Muscle layer of colon (tissue), 2 donors: ENCODE data around the gene RET.
"Not testable (repeated sequence)": the region's sequence is repeated elsewhere in the genome, so short reads cannot be mapped to it uniquely, and the experiment has no call there.

Source experiments
- H3K27ac ChIP-seq: one replicate; pipeline ENCODE4 v1.7.0; 2013; ENCODE audit warnings: low read depth, mild to moderate bottlenecking, low read length, moderate library complexity
- H3K27me3 ChIP-seq, 2 donors: one replicate each; pipeline ENCODE4 v1.7.0; 2013; ENCODE audit warnings: low read length in 2 of 2, mild to moderate bottlenecking in 2 of 2; ENCODE audit not compliant: insufficient read depth in 2 of 2, control insufficient read depth in 1 of 2
- H3K36me3 ChIP-seq: one replicate; pipeline ENCODE4 v1.7.0; 2013; ENCODE audit warnings: mild to moderate bottlenecking, low read length; ENCODE audit not compliant: insufficient read depth
- H3K4me1 ChIP-seq: one replicate; pipeline ENCODE4 v1.7.0; 2013; ENCODE audit warnings: mild to moderate bottlenecking, low read length; ENCODE audit not compliant: insufficient read depth
- H3K4me3 ChIP-seq, 2 donors: one replicate each; pipeline ENCODE4 v1.7.0; 2013; ENCODE audit warnings: low read length in 2 of 2, low read depth in 1 of 2, mild to moderate bottlenecking in 1 of 2, moderate library complexity in 1 of 2
- H3K9ac ChIP-seq: one replicate; pipeline ENCODE4 v1.7.0; 2013; ENCODE audit warnings: low read length
- H3K9me3 ChIP-seq: one replicate; pipeline ENCODE4 v1.7.0; 2013; ENCODE audit warnings: mild to moderate bottlenecking, low read length
- donor health status: abdominal sarcoma.
- donor health status: Adenocarcinoma of cecum.

The RET gene

DNA sequence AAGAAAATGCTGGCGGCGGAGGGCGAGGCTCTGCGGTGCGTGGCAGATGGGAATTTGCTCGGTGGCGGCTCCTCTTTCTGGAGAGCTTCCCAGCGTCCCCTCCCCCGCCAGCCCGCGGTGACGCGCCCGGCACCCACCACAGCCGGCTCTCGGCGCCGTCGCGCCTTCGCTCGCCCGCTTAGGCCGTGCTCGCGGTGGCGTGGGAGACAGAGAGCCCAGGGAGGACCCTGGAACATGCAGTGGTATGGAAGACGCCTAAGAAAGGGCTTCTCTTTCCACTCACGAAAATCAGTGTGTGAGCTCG is 60.8 kb downstream of the RET start:
- Histone ChIP-seq H3K4me1 (peaks cover 4% of the 10 kb centered on the region), H3K9ac (peak overlapping the region; percentile 75), H3K4me3 (peak overlapping the region; percentile 76 to 82), H3K9me3 (no peaks in the 10 kb centered on the region), H3K27me3 (no peaks in the 10 kb centered on the region), H3K27ac (peak overlapping the region; percentile 94), H3K36me3 (no peaks in the 10 kb centered on the region)

DNA sequence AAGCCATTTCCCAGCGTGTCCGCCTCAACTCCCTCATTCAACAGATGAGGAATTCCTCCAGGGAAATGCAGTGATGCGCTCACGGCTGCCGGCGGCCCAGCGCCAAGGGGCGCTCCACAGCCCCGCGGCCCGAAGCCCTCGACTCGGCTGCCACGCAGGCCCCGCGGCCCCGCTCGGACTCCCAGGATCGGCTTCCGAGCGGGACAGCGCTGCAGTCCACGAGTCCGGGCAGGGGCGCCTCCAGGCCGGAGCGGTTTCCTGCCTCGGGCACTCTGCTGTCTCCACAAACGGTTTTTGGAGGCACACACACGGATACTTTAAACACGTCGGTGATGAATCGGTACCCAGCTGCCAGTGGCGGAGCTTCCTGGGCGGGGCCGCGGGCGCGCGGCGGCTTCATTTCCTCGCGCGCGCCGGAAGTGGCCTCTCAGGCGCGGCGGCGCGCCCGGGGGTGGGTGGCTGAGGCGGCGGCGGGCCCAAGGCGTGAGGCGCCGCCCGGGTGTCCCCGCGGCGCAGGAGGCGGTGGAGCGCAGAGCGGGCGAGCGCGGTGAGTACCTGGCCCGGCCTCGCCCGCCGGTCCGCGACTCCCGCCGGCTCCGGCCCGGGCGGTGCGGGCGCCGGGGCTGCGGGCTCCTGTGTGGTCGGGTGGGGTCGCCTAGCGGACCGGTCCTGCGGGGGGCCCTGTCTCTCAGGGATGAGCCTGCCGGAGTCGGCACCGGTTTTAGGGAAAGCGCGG is 61.3 kb downstream of the RET start, which contains the start of gene CSGALNACT2:
CSGALNACT2 (plus strand) TSS at position 425 of the 736 bp plus-strand sequence. CDS start 16,705 bp downstream, outside the sequence.
- peak within 1 kb of the TSS; percentile 75 for H3K9ac ChIP-seq
- H3K27ac ChIP-seq, result peak within 1 kb of the TSS; percentile 94
- H3K27me3 ChIP-seq, result no peaks in the 10 kb centered on the region
- H3K4me1 ChIP-seq, result peaks cover 4% of the 10 kb centered on the region
- no peaks in the 10 kb centered on the region for H3K9me3 ChIP-seq
- no peaks in the 10 kb centered on the region for H3K36me3 ChIP-seq
- peak within 1 kb of the TSS; percentile 76 to 82 for H3K4me3 ChIP-seq

DNA sequence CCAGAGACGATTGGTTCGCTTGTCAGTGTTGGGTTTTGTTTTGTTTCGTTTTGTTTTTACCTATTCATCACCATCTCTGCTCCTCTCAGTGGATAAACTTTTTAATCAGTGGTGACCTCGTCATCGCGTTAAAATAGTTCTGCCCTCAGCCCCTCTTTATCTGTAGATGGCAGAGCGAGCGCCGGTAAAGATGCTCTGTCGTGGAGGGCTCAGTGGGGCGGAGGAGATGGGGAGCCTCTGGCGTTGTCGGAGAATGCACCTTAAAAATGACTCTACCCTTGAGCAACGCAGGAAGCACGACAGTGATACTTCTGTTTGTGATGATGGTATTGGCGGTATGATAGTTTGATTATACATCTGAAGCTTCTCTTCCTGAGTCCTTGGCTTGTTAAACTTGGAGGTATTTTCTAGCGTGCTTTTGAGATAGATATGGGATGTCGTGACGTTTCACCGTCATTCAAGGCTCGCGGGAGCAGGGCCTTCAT is 61.9 kb downstream of the RET start:
- no peaks in the 10 kb centered on the region for H3K9me3 ChIP-seq
- peaks cover 4% of the 10 kb centered on the region for H3K4me1 ChIP-seq
- peak overlapping the region; percentile 76 to 82 for H3K4me3 ChIP-seq
- peak overlapping the region; percentile 80 for H3K27ac ChIP-seq
- H3K9ac ChIP-seq, result peak overlapping the region; percentile 49
- H3K27me3 ChIP-seq, result no peaks in the 10 kb centered on the region
- no peaks in the 10 kb centered on the region for H3K36me3 ChIP-seq

DNA sequence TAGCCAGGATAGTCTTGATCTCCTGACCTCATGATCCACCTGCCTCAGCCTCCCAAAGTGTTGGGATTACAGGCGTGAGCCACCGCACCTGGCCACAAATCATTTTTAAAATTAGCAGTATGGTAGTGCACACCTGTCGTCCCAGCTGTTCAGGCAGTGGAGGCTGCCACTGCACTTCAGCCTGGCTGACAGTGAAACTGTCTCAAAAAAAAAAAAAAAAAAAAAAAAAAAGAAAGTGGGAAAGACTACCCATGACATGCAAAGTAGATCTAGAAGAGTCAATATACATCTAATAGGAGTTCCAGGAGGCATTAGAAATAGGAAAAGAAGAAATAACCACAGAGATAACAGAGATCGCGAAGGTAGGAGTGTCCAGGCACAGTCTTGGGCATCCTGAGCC is 64.6 kb downstream of the RET start:
- Histone ChIP-seq H3K9me3 (no peaks in the 10 kb centered on the region), H3K27me3 (no peaks in the 10 kb centered on the region), H3K27ac (no peak overlapping the region), H3K9ac (no peak overlapping the region), H3K4me1 (peaks cover 4% of the 10 kb centered on the region), H3K36me3 (no peaks in the 10 kb centered on the region), H3K4me3 (no peak overlapping the region)

DNA sequence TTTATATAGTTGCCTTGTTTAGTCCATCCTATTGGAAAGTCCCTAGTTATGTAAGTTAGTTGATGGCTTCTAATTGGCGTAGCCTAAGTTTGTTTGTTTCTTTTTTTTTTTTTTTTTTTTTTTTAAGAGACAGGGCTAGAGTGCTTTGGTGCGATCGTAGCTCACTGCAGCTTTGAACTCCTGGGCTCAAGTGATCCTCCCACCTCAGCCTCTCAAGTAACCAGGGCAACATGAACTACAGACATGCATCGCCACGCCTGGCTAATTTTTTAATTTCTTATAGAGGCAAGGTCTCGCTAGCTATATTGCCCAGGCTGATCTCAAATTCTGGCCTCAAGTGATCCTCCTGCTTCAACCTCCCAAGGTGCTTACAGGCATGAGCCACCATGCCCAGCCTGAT is 68.4 kb downstream of the RET start:
- H3K27ac ChIP-seq, result no peak overlapping the region
- no peaks in the 10 kb centered on the region for H3K4me1 ChIP-seq
- H3K9me3 ChIP-seq, result no peaks in the 10 kb centered on the region

DNA sequence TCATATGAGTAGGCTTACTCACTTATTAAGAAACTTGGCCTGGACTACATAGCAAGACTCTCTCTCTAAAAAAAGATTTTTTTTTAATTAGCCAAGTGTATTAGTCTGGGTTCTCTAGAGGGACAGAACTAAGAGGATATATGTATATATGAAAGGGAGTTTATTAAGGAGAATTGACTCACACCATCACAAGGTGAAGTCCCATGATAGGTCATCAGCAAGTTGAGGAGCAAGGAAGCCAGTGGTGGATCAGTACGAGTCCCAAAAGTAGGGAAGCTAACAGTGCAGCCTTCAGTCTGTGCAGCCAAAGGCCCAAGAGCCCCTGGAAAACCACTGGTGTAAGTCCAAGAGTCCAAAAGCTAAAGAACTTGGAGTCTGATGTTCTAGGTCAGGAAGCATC is 69.1 kb downstream of the RET start:
- H3K27ac ChIP-seq, H3K36me3 ChIP-seq, H3K4me3 ChIP-seq, H3K9me3 ChIP-seq, H3K27me3 ChIP-seq, H3K4me1 ChIP-seq, H3K9ac ChIP-seq: not testable (repeated sequence)

More for the DNA sequence above, 68.4 kb downstream of the RET start:
- no peaks in the 10 kb centered on the region for H3K36me3 ChIP-seq
- H3K9ac ChIP-seq, result no peak overlapping the region
- H3K27me3 ChIP-seq, result no peaks in the 10 kb centered on the region
- H3K4me3 ChIP-seq, result no peak overlapping the region

DNA sequence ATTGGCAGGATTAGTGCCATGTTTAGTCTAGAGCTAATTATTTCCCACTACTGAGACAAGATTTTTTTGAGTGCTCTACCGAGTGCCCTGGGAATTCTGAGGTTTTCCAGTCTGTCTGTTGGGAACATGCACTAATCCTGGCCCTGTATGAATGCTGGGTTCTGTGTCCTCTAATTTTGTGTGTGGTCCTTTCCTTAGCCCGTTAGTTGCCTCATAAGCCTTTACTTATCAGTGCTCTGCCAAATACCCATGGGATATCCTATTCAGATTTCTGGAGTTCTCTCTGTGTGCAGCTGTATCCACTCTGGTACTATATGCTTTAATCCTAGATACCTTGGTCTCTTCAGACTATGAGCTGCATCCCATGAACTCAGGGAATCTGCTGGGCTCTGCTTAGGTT is 74.5 kb downstream of the RET start:
- Histone ChIP-seq H3K4me1 (peaks cover 8% of the 10 kb centered on the region), H3K4me3 (no peak overlapping the region), H3K36me3 (no peaks in the 10 kb centered on the region), H3K27me3 (no peaks in the 10 kb centered on the region), H3K9me3 (no peaks in the 10 kb centered on the region), H3K9ac (no peak overlapping the region), H3K27ac (no peak overlapping the region)

DNA sequence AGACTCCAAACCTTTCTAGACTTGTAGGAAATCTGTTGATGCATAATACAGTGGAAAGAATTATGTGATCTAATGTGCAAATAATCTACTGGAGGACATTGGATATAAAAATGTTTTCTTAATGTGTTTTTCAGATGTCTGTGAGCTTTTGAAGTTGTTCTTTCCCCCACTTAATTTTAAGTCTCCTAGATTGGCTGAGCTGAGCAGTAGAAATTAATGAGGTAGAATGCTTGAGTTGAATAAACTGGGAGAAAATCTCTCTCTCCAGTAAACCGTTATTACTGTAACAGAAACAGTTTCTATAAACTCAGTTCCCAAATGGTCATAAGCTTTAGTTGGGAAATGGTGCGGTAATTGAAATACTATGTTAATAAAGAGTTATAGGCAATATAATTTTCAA is 77.0 kb downstream of the RET start:
- Histone ChIP-seq H3K9me3 (no peaks in the 10 kb centered on the region), H3K4me1 (peaks cover 14% of the 10 kb centered on the region), H3K27me3 (no peaks in the 10 kb centered on the region), H3K9ac (no peak overlapping the region), H3K27ac (no peak overlapping the region), H3K36me3 (no peaks in the 10 kb centered on the region), H3K4me3 (no peak overlapping the region)

DNA sequence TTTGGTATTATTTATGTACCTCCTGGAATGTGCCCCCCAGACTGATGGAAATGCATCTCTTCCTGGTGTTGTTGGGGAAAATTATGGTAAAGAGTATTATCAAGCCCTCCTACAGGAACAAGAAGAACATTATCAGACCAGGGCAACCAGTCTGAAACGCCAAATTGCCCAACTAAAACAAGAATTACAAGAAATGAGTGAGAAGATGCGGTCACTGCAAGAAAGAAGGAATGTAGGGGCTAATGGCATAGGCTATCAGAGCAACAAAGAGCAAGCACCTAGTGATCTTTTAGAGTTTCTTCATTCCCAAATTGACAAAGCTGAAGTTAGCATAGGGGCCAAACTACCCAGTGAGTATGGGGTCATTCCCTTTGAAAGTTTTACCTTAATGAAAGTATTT is 78.4 kb downstream of the RET start:
- Histone ChIP-seq H3K27me3 (no peaks in the 10 kb centered on the region), H3K4me3 (no peak overlapping the region), H3K36me3 (no peaks in the 10 kb centered on the region), H3K9ac (no peak overlapping the region), H3K9me3 (no peaks in the 10 kb centered on the region), H3K4me1 (peaks cover 14% of the 10 kb centered on the region), H3K27ac (no peak overlapping the region)

DNA sequence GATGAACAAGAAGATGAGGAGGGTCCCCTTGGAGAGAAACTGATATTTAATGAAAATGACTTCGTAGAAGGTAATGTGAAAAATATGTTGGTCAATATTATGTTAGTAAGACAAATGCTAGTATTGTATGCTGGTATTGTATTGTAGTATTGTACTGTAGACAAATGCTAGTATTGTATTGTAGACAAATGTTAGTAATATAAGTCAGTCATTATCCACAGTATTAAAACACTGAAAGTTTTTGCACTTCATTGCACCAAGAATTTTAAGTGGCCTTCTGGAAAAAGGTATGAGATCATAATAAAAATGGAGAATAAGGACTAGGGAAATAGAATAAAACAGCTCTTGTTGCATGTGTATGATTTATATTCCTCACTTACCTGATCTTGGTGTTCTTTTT is 78.9 kb downstream of the RET start:
- H3K9me3 ChIP-seq, result no peaks in the 10 kb centered on the region
- no peak overlapping the region for H3K27ac ChIP-seq
- H3K4me1 ChIP-seq, result peaks cover 14% of the 10 kb centered on the region
- H3K9ac ChIP-seq, result no peak overlapping the region
- no peaks in the 10 kb centered on the region for H3K27me3 ChIP-seq
- H3K36me3 ChIP-seq, result no peaks in the 10 kb centered on the region
- H3K4me3 ChIP-seq, result no peak overlapping the region

DNA sequence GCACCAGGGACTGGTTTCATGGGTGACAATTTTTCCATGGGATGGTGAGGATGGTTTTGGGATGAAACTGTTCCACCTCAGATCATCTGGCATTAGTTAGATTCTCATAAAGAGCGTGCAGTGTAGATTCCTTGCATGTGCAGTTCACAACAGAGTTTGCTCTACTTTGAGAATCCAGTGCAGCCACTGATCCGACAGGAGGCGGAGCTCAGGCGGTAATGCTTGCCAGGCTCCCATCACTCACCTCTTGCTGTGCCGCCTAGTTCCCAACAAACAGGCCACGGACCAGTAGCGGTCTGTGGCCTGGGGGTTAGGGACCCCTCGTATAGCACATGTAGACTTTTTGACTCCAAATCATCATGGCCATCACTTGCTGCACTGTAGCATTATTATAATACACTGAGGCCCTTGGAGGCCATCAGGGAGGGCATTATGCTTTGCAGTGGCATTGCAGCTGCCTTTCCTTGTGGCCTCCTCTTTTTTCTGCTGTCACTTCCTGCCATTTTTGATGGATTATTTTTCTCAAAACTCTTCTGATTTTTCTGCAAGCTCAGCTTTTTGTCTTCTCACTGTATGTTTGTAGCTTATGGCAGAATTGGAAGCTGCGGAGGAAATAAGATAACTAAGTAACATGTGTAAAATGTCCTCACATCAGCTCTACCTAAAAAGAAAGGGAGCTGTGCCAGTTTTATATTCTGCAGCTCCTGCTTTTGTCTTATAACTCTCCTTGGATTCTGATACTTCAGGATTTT is 79.9 kb downstream of the RET start:
- Histone ChIP-seq H3K36me3 (peaks cover 6% of the 10 kb centered on the region), H3K9ac (no peak overlapping the region), H3K4me1 (peaks cover 14% of the 10 kb centered on the region), H3K4me3 (no peak overlapping the region), H3K27me3 (no peaks in the 10 kb centered on the region), H3K27ac (no peak overlapping the region), H3K9me3 (no peaks in the 10 kb centered on the region)
